ENCODE data around the gene IER3IP1. TPM values are rescaled to one million over a fixed set of nuclear protein-coding genes. Genes with fewer than 3 reads are reported as not detected.
"Not testable (repeated sequence)": the region's sequence is repeated elsewhere in the genome, so short reads cannot be mapped to it uniquely, and the experiment has no call there.

IER3IP1 gene
- total RNA-seq, 4 donors from 2014 or later: 13.2 to 17.6 (median 14.3) TPM

- H3K27me3 ChIP-seq: no peaks in the 10 kb centered on the region
- no peak overlapping the region for H3K4me3 ChIP-seq (replicated peaks in 1 of 3)
- H3K9me3 ChIP-seq: no peaks in the 10 kb centered on the region
- no peaks in the 10 kb centered on the region for H3K4me1 ChIP-seq
- intact Hi-C loops (cut with DNase I): no loop called here
- 79 to 89% methylated on average over 5 of the region's 5 CpGs for WGBS, 2 donors
- no peak overlapping the region for H3K27ac ChIP-seq
- no peaks in the 10 kb centered on the region for H3K36me3 ChIP-seq
- TF ChIP-seq, protein P1, sequence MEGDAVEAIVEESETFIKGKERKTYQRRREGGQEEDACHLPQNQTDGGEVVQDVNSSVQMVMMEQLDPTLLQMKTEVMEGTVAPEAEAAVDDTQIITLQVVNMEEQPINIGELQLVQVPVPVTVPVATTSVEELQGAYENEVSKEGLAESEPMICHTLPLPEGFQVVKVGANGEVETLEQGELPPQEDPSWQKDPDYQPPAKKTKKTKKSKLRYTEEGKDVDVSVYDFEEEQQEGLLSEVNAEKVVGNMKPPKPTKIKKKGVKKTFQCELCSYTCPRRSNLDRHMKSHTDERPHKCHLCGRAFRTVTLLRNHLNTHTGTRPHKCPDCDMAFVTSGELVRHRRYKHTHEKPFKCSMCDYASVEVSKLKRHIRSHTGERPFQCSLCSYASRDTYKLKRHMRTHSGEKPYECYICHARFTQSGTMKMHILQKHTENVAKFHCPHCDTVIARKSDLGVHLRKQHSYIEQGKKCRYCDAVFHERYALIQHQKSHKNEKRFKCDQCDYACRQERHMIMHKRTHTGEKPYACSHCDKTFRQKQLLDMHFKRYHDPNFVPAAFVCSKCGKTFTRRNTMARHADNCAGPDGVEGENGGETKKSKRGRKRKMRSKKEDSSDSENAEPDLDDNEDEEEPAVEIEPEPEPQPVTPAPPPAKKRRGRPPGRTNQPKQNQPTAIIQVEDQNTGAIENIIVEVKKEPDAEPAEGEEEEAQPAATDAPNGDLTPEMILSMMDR (IDR thresholded peaks at IDR 0.05): no peak
- TF ChIP-seq POLR2A (IDR thresholded peaks at IDR 0.05): no peak
- DNase-seq: no peak
These were observed 12.9 kb downstream of the IER3IP1 start for GRCh38 chr18:47163241-47163640.

DNA sequence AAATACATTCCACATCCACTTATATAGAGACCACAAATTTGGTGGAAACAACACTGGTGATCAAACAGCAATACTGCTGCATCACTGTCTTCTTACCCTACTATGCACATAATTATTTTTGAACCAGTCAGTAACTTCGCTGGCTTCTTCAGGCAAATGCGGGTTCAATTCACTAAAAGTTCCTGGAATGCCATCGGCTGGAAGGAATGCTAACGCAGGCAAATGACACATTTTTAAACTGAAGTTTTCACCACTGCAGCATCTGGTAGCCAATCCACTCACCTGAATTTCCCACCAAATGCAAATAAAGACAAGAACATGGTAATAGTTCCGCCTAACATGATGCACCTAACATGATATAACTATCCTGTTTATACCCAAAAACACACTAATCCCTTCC, 15.9 kb downstream of the IER3IP1 start:
- Histone ChIP-seq H3K27ac (no peak overlapping the region), H3K9me3 (no peaks in the 10 kb centered on the region), H3K36me3 (peaks cover 0 to 2% of the 10 kb centered on the region in 2 donors), H3K27me3 (no peaks in the 10 kb centered on the region), H3K4me3 (replicated peaks in 1 of 3) (no peak overlapping the region), H3K4me1 (no peaks in the 10 kb centered on the region)
- no peak for TF ChIP-seq POLR2A (IDR thresholded peaks at IDR 0.05)
- TF ChIP-seq, protein P1 (IDR thresholded peaks at IDR 0.05): no peak
- intact Hi-C loops (cut with DNase I): no loop called here
- no peak for DNase-seq
- 94 to 96% methylated on average over 5 of the region's 5 CpGs for WGBS, 2 donors

DNA sequence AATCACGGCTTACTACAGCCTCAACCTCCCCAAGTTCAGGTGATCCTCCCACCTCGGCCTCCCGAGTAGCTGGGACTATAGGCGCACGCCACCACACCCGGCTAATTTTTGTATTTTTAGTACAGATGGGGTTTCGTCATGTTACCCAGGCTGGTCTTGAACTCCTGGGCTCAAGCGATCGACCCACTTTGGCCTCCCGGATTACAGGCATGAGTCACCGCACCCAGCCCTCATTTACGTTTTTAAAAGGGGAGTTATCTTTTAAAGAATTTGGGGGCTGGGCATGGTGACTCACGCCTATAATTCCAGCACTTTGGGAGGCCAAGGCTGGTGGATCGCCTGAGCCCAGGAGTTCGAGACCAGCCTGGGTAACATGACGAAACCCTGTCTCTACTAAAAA, 17.8 kb downstream of the IER3IP1 start:
- DNase-seq; H3K36me3 ChIP-seq; H3K27me3 ChIP-seq; H3K9me3 ChIP-seq; H3K4me3 ChIP-seq (replicated peaks in 1 of 3); H3K4me1 ChIP-seq; H3K27ac ChIP-seq; intact Hi-C loops (cut with DNase I): not testable (repeated sequence)
- WGBS, 2 donors: 95 to 96% methylated on average over 16 of the region's 16 CpGs

GRCh38 chr18:47151439-47151838, 24.7 kb downstream of the IER3IP1 start:
- intact Hi-C loops (cut with DNase I): no loop called here
- Histone ChIP-seq H3K4me3 (replicated peaks in 1 of 3) (peak overlapping the region in 1 of 3 donors; percentile 66), H3K4me1 (peaks cover 17% of the 10 kb centered on the region in 2 donors), H3K27me3 (no peaks in the 10 kb centered on the region), H3K36me3 (peaks cover 3 to 8% of the 10 kb centered on the region in 2 donors), H3K9me3 (no peaks in the 10 kb centered on the region), H3K27ac (peak overlapping the region in 1 of 3 donors; percentile 85)
- no peak for TF ChIP-seq POLR2A (IDR thresholded peaks at IDR 0.05)
- TF ChIP-seq, protein P1 (IDR thresholded peaks at IDR 0.05): no peak
- no peak for DNase-seq

DNA sequence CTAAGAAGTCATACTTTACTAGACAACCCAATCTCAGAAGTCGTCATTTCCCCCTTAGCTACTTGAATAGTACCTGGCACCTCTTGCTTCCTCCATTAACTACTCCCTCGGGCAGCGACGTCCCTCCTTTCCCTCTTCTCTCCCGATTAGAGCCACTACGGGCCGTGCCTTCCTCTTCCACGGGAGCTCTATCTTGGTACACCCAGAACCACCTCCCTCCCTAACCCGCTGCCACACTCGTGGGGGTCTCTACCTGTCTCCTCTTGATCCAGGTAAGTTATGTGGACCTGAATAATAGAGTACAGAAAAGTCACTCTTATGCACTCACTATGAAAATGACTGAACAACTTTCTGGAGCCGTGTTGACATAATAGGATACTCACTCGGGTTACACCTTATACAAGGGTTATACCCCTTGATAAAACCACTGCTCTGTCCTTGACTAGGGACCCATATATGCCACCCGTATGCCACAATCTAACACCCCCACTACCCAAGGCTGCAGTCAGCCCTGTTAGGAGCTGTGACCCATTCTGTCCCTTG, 25.3 kb downstream of the IER3IP1 start:
- intact Hi-C loops (cut with DNase I): no loop called here
- Histone ChIP-seq H3K36me3 (peaks cover 3 to 8% of the 10 kb centered on the region in 2 donors), H3K27ac (peak overlapping the region; percentile 85 to 89 (median 87)), H3K27me3 (no peaks in the 10 kb centered on the region), H3K4me1 (peaks cover 17% of the 10 kb centered on the region in 2 donors), H3K9me3 (no peaks in the 10 kb centered on the region), H3K4me3 (replicated peaks in 1 of 3) (peak overlapping the region; percentile 28 to 72 (median 66))
- DNase-seq: peak in 1 of 2 donors; percentile 25
- 3 to 8% methylated on average over 13 of the region's 13 CpGs for WGBS, 2 donors
- TF ChIP-seq, protein P1 (IDR thresholded peaks at IDR 0.05): no peak
- no peak for TF ChIP-seq POLR2A (IDR thresholded peaks at IDR 0.05)
